GM18517 (cell line): ENCODE data around the gene SCNN1B.
"Not testable (repeated sequence)": the region's sequence is repeated elsewhere in the genome, so short reads cannot be mapped to it uniquely, and the experiment has no call there.

Source experiments
- ATAC-seq: cut with Tn5 transposase; IDR thresholded peaks from one replicate; pipeline ENCODE4 v1.9.1; 2021; ENCODE audit warnings: mild to moderate bottlenecking, moderate library complexity; ENCODE audit not compliant: unreplicated experiment

The SCNN1B gene

DNA sequence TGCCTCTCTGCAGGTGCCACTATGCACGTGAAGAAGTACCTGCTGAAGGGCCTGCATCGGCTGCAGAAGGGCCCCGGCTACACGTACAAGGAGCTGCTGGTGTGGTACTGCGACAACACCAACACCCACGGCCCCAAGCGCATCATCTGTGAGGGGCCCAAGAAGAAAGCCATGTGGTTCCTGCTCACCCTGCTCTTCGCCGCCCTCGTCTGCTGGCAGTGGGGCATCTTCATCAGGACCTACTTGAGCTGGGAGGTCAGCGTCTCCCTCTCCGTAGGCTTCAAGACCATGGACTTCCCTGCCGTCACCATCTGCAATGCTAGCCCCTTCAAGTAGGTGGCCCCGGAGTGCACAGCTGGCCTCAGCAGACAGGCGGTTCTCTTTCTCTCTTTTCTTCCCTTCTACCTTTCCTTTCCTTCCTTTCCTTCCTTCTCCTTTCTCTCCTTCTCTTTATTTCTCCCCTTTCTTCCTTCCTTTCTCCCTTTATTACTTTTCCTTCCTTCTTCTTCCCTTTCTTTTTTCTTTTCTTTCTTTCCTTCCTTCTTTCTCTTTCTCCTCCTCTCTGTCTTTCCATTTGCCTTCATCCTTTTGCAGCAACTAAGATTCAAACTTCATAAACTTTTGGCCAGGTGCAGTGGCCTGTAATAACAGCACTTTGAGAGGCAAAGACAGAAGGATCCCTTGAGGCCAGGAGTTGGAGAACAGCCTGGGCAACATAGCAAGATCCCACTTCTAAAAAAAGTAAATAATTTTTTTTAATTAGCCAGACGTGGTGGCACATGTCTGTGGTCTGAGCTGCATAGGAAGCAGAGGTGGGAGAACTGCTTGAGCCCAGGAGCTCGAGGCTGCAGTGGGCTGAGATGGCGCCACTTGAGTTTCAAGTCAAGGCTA, 46.7 kb downstream of the SCNN1B start:
- no peak for ATAC-seq

DNA sequence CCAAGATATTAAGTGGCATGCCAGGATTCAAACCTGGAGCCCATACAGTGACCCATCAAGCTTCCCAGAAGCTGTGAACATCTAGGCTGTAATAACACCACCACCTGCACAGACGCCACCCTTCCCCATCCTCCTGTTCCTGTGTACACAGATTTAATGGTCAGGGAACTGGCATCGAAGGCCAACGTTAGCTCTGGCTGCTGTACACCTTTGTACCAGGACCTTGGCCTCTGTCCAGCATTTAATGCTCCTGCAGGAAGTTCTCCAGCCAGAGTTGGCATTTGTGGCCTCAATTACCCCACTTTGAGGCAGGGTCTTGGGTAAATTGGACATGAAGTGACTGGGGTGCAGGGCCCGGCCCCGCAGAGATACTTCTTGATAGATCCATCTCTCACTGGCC, 49.3 kb downstream of the SCNN1B start:
- no peak for ATAC-seq

- no peak for ATAC-seq
Observed at GRCh38 chr16:23353440-23353839, 51.3 kb downstream of the SCNN1B start.

DNA sequence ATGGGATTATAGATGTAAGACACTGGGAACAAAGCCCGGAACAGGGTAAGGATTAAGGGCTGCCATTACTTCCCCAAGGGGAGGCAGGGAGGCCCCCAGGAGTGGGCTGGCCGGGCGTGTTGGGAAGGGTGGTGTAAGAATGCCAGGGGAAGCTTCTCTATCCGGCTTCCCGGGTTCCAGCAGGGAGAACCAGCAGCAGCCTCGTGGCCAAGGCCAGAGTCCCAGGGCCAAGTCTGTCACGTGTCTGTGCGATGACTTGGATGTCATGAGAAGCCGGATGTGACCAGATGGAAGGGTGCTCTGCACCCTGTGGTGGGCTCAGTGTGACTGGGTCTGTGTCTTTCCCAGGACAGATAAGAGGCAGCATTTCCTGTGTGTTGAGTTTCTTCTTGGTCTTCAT, 52.1 kb downstream of the SCNN1B start:
- no peak for ATAC-seq

GRCh38 chr16:23355106-23355670, 53.1 kb downstream of the SCNN1B start:
- ATAC-seq = no peak

DNA sequence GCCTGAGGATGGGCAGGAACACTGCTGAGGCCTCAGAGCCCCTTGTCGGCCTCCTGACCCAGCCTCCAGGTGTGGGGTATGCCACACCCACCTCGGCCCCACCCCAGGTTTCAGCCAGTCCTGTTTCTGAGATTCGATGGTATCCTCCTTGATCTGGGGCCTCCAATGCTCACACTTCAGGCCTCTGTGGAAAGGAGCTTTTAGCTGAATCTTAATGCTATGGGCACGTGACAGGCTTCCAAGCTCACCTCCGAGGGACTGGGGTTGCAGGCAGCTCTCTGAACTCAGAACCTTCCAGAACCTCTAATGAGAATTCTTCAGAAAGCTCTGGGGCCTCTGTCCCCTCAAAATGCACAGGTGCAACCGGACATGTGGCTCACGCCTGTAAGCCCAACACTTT, 54.8 kb downstream of the SCNN1B start:
- no peak for ATAC-seq

DNA sequence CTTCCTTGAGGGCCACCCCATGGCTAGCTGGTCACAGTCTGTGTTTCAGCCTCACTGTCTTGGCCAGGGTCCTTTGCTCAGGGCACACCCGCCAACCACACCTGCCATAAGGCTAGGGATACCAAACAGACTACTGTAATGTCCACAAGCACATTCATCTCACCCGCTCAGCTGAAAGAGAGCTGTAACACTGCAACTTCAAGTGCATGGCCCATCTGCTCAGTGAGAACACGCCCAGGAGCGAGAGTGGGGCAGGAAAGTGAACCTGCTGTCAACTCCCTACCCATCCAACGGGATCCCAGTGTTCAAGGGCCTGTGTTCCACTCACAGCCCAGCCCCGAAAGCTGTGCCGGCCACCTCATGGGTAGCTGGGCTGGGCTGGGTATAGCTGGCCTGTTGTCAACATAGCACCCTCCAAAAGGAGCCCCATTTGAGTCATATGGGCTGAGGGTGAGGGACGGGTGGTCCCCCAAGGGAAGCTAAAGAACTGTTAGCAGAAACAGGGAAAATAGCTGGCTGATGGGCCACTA, 55.7 kb downstream of the SCNN1B start:
- no peak for ATAC-seq

DNA sequence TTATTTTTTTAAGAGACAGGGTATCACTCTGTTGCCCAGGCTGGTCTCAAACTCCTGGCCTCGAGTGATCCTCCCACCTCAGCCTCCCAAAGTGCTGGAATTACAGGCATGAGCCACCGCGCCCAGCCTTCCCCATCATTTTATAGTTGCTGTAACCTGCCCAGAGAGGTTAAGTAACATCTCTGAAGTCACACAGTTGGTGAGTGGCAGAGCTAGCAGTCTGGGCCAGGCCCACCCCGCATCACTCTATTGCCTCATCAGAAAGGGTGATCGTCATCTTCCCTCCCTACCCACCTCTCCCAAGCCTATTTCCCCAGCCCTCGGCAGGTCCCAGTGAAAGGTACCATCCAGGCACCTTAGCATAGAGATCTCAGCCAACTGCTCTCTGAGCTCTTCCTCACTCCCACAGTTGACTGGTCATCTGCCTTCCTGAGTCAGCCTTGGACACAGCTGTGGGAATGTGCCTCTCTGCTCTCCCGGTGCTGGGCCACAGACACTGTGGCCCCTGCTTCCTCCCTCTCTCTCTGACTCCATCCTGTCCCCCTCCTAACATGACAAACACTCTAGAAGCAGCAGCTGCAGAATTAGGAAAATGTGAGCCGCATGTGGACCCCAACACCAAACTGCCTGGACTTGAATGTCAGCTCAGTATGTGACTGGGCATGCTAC, 57.1 kb downstream of the SCNN1B start:
- ATAC-seq = no peak

DNA sequence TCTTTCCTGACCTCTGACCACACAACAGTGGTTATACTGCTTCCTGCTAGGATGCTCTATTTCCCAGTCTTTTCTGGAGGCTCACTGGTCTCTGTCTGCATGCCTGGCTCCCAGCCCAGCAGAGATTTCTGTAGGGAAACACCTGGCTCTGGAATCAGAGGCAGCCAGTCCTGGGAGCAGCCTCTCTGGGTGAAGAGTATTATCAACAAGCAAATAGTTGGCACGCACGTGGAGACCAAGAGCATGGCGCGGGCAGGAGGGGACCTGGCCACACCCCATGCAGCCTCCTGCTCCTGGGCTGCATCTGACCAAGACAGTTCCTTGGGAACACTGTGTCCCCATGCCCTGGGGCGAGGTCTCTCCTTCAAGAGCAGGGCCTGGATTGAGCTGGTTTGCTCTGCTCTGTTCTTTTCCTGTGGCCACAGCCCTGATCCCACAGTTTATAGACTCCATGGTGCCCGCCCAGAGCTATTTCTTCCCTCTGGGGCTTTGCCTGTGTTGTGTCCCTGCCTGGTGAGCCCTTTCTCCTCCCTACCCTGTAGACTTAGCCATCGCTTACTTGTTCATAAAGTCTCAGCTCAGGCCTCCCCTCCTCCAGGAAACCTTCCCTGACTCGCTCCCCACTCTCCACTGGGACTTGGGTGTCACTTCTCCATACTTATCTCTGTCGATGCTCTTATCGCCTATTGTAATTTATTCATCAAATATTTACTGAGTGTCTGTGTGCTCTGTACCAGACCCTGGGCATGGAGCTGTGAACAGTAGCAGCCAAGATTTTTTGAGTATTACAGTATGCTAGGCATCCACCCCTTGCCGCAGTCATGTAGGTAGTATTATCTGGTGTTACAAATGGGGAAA, 60.6 kb downstream of the SCNN1B start:
- no peak for ATAC-seq

DNA sequence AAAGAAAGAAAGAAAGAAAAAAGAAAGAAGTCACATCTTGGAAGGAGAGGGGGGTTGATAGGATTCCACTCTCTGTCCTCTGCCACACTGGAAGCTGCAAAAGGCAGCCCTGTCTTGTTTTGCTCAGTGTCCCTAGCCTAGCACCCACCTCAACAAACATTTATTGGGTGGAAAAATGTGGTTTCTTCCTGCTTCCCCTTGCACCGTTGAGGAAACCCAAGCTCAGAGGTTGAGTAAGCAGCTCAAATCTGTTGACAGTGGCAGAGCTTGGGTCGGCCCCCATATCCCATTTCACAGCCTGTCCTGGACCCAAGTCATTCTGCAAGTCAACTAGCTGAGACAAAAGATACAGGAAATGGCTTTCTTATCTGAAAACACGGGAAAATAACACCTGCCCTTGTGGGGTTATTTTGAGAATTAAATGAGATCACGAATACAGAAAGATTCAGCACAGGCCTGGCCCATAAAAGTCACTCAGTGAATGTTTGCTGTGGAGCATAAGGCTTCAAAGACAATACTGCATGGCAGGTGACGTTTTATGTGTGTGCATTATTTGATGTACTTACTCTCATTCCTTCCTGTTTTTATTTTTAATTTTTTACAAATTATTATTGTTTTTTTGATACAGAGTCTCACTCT, 63.6 kb downstream of the SCNN1B start:
- no peak for ATAC-seq

DNA sequence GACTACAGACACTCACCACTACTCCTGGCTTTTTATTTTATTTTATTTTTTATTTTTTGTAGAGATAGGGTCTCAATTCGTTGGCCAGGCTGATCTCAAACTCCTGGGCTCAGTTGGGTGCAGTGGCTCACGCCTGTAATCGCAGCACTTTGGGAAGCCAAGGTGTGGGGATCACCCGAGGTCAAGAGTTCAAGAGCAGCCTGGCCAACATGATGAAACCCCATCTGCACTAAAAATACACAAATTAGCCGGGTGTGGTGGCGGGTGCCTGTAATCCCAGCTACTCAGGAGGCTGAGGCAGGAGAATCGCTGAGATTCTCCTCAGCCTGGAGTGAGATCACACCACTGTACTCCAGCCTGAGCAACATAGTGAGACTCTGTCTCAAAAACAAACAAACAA, 64.2 kb downstream of the SCNN1B start:
- ATAC-seq = not testable (repeated sequence)

GRCh38 chr16:23367564-23367963, 65.5 kb downstream of the SCNN1B start:
- ATAC-seq = no peak

DNA sequence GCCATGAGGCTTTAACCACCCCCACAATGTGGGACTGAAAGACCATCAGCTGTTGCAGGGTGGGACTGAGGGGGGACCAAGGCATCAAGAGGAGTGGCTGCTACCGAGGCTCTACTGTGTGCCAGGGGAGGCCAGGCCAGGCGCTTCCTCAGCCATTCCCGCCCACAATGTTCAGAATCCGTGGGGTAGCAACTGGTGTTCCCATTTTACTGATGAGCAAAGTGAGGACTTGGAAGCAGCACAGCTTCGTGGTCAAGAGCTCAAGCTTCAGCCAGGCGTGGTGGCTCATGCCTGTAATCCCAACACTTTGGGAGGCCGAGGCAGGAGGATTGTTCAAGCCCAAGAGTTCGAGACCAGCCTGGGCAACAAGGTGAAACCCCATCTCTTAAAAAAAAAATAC, 65.9 kb downstream of the SCNN1B start:
- ATAC-seq = no peak

GRCh38 chr16:23368469-23368868, 66.4 kb downstream of the SCNN1B start:
- ATAC-seq = no peak

DNA sequence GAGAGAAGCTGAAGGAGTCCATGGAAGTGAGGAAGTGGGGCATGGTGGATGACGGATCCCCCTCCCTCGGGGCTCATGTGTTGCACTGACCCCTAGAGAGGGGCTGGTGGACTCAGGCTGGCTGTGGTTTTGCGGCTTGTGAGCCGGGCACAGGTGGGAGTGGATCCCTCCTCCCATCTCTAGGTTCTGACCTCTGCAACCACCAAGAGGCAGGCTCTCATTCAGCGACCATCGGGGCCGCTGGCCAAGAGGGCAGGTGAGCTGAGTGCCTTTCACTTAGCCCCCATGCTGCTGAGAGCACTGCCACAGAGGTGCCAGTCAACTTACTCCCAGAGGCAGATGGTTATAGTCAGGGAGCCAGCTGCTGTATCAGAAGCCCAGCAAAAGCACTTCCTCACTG, 67.3 kb downstream of the SCNN1B start:
- no peak for ATAC-seq

DNA sequence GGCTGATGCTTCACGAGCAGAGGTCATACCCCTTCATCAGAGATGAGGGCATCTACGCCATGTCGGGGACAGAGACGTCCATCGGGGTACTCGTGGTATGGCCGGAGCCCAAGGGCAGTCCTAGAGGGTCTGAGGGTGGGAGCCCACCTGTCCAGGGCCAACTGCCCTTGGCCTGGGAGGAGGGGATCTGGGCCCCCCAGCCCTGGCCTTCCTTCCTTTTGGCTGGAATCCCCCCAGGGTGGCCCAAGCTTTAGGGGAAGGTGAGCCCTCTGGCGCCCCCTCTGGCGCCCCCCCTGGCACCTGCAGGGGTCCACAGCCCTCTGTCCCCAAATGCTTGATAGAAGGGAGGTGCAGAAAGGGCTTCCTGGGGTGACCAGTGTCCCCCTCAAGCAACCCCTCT, 69.3 kb downstream of the SCNN1B start:
- no peak for ATAC-seq

- ATAC-seq = no peak
Observed at GRCh38 chr16:23373436-23374219, 71.5 kb downstream of the SCNN1B start.

DNA sequence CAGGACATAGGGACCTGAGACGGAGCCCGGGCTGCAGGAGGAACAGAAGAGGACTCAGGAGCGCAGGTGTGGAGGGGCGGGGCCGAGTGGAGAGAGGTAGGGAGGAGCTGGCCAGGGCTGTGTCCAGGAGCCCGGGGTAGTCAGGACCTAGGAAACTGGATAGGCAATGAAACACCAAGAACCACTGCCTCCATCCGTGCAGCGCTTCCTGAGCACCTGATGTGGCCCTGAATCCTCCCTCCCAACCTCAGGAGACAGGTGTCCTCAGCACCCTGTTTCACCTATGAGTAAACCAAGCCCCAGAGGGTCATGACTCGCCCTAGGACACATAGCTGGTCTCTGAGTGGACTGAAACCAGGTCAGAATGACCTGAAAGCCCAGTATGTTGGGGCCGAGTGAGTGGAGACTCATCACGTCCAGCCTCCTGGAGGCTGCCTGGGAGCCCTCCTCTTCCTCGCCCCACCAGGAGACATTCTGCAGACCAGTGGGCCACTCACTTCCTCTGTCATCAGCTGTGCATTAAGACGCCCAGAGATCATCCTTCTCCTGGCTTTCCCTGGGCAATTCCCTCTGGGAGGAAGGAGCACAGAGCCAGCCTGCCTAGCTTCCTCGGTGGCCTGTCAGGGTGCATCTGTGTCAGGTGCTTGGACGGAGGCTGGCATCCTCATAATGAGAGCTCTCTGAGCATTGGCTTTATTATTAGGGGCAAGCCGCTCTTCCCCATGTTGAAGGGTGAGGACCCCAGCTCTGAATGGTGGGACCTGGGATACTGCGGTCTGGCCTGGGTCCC, 72.8 kb downstream of the SCNN1B start:
- no peak for ATAC-seq

- ATAC-seq = no peak
Observed at GRCh38 chr16:23375643-23376042, 73.5 kb downstream of the SCNN1B start.
